Measurements from ENCODE around the gene CPXM2.

Gene CPXM2

DNA sequence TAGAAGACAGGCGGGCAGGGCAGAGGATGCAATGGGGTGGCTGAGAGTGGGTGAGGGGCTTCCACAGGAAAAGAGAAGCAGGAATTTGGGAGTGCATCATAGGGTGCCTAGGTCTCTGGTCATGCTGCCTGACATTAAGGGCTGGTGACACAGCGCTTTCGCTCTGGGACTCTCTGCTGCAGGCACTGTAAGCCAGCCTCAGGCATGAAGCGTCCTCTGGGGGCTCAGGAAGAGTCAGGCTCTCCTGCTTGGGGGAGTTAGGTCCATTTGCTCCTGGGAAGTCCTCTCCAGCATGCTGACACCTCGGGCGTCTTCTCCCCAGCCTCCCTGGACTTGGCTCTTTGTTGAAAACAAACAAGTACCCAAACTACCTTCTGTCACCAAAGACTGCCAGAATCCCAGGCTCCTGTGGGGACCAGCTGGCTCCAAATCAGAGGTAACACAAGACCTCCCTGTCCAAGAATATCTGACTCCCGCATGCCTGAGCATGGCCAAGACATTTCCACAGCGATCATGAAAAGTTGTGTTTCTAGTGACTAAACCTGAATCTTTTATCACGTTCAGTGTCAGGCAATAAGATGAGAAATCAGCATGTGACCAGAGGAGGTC is 170.1 kb downstream of the CPXM2 start:
- TF ChIP-seq CTCF (conservative IDR thresholded peaks at IDR 0.05; ENCODE audit: low read depth): no peak
- no peak overlapping the region for H3K27ac ChIP-seq
- POLR2A ChIA-PET (ENCODE audit: low non-redundant PET): no interaction called here
- CTCF ChIA-PET: interaction anchor here (0.6 kb wide), 1 partner anchor 233 kb away, joined by 3 read pairs; no protein-coding TSS in a partner anchor
- DNase-seq (ENCODE audit: low spot score): no peak

- ChIA-PET CTCF (interaction anchor here (0.7 kb wide), 1 partner anchor 12 kb away, joined by 3 read pairs; no protein-coding TSS in a partner anchor), POLR2A (ENCODE audit: low non-redundant PET) (no interaction called here)
- no peak overlapping the region for H3K27ac ChIP-seq
- no peak for TF ChIP-seq CTCF (conservative IDR thresholded peaks at IDR 0.05; ENCODE audit: low read depth)
- no peak for DNase-seq (ENCODE audit: low spot score)
Observed at GRCh38 chr10:123720536-123720935, 171.1 kb downstream of the CPXM2 start.

DNA sequence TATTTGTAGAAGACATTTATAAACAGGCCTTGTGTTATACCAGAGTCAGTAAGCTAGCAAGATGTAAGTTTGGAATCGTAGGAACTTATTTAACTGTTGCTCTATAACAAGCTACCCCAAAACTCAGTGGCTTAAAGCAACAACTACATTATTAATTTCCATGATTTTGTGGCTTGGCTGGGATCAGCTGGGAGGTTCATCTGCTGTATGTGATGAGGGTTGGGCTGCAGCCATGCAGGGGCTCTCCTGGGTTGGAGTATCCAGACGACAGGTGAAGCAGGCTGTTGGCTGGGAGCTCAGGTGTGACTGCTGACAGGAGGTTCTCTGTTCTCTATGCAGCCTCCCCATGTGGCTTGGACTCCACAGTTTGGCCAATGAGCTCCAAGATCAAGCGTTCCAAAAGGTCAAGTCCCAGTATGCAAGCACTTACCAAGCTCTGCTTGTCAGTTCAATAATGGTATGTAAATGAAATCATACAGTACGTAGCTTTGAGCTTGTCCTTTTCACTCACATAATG is 173.0 kb downstream of the CPXM2 start:
- no peak for DNase-seq (ENCODE audit: low spot score)
- ChIA-PET CTCF (interaction anchor here (0.7 kb wide), 1 partner anchor 37 kb away, joined by 3 read pairs; no protein-coding TSS in a partner anchor), POLR2A (ENCODE audit: low non-redundant PET) (no interaction called here)
- H3K27ac ChIP-seq: no peak overlapping the region
- TF ChIP-seq CTCF (conservative IDR thresholded peaks at IDR 0.05; ENCODE audit: low read depth): no peak

DNA sequence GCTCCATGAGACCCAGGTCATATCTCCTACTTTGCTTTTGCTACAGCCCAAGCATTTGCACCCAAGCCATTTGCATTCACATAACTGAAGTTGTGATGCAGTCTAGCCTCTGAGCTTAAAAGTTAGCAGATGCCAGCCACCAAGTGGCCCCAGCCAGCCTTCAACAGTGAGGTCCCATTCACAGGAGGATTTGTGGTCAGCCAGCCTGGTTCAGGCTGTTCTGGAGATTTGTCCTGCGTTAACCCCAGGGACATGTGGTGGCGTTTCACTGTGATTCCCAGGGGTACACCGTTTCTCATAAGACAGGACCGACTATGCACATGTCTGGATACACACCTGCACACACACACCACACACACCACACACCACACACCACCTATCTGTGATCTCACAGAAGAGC is 174.3 kb downstream of the CPXM2 start:
- CTCF ChIA-PET: interaction anchor here (0.6 kb wide), 1 partner anchor 15 kb away, joined by 3 read pairs; no protein-coding TSS in a partner anchor
- POLR2A ChIA-PET (ENCODE audit: low non-redundant PET): no interaction called here
- H3K27ac ChIP-seq: no peak overlapping the region
- TF ChIP-seq CTCF (conservative IDR thresholded peaks at IDR 0.05; ENCODE audit: low read depth): no peak
- DNase-seq (ENCODE audit: low spot score): no peak

DNA sequence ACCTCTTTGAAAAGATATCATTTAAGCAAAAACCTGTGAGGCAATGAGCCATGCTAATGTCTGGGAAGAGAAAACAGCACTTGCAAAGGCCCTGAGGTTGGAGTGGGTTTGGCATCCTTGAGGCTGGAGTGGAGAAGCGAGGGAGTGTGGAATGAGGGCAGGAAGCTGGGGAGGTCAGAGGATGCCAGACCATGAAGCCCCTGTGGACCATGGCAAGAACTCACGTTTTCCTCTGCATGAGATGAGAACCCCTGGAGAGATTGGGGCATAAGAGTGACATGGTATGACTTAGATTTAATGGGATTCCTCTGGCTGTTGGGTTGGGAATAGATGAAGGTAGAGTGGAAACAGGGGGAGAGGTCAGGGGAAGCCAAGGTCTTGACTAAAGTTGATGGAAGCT is 176.1 kb downstream of the CPXM2 start:
- H3K27ac ChIP-seq: no peak overlapping the region
- CTCF ChIA-PET: interaction anchor here (0.6 kb wide), 2 partner anchors 71 to 78 kb away, joined by 3 read pairs; no protein-coding TSS in a partner anchor
- TF ChIP-seq CTCF (conservative IDR thresholded peaks at IDR 0.05; ENCODE audit: low read depth): no peak
- no peak for DNase-seq (ENCODE audit: low spot score)
- POLR2A ChIA-PET (ENCODE audit: low non-redundant PET): no interaction called here

GRCh38 chr10:123706236-123706635 is 185.4 kb downstream of the CPXM2 start:
- no peak overlapping the region for H3K27ac ChIP-seq
- no peak for DNase-seq (ENCODE audit: low spot score)
- TF ChIP-seq CTCF (conservative IDR thresholded peaks at IDR 0.05; ENCODE audit: low read depth): no peak
- CTCF ChIA-PET: interaction anchor here (0.7 kb wide), 1 partner anchor 123 kb away, joined by 3 read pairs; no protein-coding TSS in a partner anchor
- POLR2A ChIA-PET (ENCODE audit: low non-redundant PET): no interaction called here

All from RWPE1 (cell line).